ENCODE measurements around the gene ZNF784.
"Not testable (repeated sequence)": the region's sequence is repeated elsewhere in the genome, so short reads cannot be mapped to it uniquely, and the experiment has no call there.

The ZNF784 gene

DNA sequence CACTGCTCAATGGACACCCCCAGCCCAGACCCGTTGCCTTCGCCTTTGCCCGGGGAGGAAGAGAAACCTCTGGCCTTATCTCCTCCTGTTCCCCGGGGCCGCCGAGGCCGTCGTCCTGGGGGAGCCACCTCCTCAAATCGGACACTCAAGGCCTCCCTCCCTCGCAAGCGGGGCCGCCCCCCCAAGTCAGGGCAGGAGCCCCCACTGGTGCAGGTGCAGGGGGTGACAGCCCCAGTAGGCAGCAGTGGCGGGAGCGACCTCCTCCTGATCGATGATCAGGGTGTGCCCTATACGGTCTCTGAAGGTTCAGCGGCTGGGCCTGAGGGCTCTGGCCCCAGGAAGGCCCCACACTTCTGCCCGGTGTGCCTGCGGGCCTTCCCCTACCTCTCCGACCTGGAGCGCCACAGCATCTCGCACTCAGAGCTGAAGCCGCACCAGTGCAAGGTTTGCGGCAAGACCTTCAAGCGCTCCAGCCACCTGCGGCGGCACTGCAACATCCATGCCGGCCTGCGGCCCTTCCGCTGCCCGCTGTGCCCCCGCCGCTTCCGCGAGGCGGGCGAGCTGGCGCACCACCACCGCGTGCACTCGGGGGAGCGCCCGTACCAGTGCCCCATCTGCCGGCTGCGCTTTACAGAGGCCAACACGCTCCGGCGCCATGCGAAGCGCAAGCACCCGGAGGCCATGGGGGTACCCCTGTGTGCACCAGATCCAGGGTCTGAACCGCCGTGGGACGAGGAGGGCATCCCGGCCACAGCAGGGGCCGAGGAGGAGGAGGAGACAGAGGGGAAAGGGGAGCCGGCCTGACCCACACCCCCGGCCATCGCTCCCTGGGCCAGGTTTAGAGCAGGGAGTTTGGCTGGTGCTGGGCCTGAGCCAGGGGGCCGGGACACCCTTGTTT, 22.0 kb downstream of the ZNF784 start:
- DNase-seq, result no peak

DNA sequence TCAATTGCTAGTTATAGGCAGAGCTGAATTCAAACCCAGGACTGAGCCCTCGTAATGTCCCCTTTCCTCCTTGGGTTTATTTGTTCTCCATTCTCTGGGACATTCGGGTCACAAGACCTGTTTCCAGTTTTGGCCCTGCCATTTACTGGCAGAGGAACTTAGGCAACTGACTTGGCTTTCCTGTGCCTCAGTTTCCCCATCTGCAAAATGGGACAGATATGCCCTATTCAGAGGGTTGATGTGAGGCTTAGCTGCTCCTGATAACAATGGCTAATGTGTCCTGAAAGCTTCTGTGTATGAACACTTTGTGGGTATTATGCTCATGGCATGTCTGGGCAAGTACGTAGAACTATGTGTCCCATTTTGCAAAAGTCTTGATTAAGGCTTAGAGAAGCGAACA, 23.3 kb downstream of the ZNF784 start:
- DNase-seq, result no peak

DNA sequence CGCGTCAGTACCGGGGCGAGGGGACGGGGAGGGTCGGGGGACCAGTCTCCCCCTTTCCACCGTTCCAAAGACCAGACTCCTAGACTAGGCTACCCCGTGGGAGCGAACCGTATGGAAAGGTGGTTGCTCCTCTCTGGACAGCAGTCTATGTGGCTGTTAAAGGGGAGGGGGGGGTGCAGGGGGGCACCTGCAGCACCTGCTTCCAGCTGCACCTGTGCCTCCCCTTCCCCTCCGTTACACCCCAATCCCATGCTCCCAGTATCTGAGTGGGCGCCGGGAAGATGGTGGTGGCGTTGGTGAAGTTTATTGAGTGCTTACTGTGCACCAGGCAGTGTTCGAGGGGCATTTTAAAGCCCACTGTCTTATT, 23.7 kb downstream of the ZNF784 start:
- DNase-seq, result no peak

DNA sequence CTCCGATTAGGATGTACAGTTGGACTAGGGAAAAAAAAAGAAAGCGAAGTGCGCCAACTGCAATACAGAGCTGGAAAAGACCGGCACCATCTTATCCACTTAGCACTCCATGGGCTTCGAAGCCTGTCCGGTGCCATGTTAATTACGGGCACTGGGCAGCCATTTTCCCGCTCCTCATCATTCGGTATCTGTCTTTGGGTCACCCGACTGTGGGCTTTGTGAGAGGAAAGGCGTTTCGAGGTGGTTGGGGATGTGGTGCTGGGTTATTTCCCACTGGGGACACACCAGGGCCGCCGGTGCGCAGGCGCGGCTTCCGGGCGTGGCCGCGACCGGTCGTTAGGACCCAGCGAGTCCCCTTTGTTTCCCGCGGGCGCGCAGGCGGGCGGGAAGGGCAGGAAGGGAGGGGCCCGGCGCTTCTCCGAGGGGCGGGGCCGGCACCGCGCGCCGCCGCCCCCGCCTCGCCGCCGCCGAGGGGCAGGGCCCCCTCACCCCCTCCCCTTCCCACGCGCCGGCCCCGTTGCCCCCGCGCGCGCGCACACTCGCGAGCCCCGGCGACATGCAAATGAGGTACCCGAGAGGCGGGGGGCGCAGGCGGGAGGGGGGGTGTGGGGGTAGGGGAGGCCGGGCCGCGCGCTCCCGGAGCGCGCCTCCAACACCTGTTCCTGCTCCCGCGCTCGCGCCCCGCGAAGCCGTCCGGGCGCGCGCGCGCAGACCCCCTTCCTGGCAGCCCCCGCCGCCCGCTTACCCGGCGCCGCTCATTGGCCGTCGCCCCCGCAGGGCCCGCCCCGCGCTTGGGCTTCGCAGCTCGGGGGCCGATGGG, 24.3 kb downstream of the ZNF784 start, which contains the start of gene ZNF524:
Gene ZNF524 (plus strand): TSS at position 447 of the 820 bp plus-strand sequence. CDS start 1,825 bp downstream, outside the sequence.
- peak; percentile 90 for DNase-seq

DNA sequence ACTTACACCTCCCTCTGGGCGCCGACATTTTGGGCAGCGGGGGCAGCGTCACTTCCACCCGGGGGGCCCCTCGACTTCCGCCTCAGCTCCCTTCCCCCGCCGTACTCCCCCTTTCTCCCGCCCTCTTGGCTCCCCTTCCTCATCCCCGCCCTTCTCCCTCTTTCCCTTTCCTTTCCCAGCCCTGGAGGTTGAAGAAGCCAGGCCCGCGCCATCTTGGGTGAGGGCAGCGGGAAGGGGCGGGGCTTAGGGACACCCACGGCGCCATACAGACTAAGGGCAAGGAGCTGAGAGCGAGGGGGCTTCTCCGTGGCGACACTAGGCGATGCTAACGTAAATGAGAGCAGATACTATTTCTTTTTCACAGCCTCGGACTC, 24.9 kb downstream of the ZNF784 start, which contains the start of gene FIZ1:
Gene FIZ1 (minus strand): TSS at position 50 of the 374 bp plus-strand sequence. CDS start 1,652 bp downstream, outside the sequence.
- peak; percentile 95 for DNase-seq

DNA sequence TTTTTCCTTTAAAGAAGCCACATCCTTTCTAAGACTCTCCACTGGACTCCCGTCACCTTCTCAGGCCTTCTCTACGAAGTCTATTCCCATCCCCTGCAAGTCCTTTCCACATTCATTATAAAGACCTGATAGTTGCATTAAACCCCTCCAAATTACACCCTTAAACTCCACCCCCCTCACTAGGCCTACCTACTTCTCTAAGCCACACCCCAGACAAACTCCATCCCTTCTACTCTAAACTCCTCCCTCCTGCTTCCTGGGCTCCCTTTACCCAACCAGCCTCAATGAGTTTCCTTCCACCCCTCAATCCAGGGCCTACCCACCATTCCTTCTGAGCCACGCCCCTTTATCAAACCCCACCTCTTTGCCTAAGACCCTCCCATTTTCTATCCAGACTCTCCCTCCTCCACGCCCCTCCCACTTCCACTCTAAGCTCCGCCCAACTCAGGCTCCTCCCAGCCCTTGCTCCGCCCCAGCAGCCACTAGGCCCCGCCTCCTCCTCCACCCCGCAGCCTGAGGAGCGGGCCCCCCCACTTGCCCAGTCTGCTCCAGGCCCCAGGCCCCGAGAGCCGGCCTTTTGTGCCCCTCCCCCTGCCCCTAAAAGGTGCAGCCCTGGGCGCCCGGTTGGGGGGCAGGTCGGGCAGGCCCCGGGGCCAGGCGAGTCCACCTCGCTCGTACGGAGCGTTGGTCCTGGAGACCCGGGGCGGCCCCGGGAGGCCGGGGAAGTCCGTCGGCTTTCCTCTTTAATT, 25.5 kb downstream of the ZNF784 start:
- peak; percentile 95 for DNase-seq

DNA sequence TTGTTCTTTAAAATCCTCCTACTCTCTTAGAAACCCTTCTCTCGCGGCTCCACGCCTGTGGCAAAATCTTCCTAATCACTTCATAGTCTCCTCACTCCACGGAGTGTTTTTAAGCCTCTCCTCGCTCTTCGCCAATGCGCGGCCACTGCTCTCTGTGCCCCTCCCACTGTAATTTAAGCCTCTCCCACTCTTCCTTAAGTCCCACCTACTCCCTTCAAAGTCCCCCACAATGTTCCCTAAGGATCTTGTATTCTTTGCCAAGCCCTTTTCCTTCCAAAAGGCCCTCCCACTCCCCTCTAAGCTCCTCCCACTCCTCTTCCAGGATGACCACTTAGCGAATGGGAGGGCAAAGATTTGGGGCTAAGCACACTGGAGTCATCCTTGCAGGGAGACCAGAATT, 26.3 kb downstream of the ZNF784 start:
- no peak for DNase-seq

DNA sequence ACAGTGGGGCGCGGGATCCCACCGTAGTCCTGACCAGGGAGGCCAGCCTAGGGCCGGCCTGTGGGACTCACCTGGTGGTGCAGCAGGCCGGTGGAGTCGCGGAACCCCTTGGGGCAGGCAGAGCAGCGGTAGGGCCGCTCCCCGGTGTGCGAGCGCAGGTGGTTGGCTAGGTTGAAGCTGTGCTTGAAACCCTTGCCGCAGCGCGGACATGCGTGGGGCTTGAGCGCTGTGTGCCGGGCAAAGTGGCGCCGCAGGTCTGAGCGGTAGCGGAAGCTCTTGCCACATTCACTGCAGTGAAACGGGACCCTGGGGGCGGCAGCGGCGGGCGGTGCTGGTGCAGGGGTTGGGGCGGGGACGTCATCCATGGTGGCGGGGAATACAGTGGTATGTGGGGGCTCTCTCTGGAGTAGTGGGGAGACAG, 26.9 kb downstream of the ZNF784 start:
- DNase-seq, result no peak

DNA sequence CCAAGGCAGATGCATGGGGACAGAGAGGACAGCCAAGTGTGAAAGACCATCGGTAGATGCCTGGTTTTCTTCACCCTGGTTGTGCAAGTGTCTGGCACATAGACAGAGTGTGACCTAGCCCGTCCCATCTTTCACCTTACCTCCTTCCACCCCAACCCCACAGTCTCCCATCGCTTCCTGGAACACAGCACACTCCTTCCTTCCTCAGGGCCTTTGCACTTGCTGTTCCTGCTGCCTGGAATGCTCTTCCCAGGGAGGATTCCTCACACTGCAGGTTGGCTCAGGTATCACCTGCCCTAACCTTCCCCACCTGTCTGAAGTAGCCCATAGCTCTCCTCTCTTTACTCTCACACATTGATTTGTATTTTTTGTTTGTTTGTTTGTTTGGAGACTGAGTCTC, 28.1 kb downstream of the ZNF784 start:
- no peak for DNase-seq

DNA sequence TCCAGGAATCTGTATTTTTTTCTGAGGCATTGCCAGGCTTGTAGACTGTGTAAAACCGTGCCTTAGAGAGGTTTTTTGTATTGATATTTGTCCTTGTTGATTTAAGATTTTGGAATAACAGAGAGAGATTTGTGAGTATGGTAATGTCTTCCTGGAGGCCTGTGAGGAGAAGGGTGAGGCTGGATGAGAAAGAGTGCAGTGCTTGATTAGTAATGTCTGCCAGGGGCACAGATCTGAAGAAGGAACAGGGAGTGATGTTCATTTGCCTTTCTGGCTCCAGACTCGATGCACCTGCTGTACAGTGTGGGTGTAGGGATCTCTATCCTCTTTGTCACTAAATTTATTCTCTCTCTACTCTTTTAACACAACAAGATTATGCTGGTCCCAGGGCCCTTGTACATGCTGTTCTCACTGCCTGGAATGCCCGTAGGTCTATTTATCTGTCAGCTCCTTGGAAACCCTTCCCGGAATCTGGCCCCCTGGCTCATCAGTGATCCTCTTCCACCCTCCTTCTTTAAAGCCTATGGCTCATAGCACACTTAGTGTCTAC, 29.3 kb downstream of the ZNF784 start:
- no peak for DNase-seq

DNA sequence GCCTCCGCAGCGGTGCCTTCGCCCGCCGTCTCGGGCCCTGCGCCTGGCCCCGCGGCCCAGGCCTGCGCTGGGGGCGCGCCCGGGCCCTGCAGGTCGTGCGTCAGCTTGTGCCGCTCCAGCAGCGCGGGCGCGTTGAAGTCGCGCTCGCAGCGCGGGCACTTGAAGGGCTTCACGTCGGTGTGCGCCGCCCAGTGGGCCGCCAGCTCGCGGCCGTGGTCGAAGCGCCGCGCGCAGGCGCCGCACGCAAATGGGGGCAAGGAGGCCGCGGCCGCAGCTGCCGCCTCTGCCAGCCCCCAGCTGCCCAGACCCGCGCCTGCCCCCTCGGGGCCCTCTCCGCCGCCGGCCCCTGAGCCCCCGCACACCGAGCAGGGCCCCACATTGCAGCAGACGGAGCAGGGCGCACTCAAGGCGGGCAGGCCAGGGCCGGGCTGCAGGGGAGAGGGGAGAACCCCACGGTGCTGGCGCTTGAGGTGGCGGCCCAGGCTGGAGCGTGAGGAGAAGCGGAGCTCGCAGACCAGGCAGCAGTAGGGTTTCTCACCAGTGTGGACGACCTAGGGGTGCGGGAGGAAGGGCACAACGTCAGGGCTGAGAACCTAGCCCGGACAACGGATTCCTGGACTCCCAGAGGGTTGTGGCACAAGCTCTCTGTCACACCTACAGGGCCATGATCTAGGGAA, 31.1 kb downstream of the ZNF784 start:
- no peak for DNase-seq

DNA sequence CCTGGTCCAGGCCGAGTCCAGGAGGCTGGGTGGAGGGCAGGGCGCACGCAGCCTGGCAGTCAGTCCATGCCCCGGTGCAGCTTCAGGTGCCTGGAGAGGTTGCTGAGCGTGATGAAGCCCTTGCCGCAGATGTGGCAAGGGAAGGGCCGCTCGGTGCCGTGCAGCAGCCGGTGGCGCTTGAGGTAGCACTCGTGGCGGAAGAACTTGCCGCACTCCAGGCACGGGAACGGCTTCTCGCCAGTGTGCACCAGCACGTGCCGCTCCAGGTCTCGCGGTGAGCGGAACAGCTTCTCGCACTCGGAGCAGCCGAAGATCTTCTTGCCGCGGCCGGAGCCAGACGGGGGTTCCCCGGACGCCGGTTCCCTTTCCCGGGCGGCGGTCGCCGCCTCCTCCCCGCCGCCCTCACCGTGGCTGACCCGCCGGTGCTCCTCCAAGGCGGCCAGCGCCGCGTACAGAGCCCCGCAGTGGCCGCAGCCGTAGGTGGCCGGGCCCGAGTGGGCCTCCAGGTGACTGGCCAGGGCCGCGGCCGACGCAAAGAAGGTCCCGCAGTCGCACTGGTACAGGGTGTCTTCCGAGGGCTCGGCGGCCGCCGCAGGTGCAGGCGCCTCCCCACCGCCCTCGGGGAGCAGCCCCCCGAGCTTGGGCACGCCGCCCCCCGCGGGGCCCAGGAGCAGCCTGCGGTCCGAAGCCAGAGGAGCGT, 31.8 kb downstream of the ZNF784 start:
- DNase-seq, result no peak

DNA sequence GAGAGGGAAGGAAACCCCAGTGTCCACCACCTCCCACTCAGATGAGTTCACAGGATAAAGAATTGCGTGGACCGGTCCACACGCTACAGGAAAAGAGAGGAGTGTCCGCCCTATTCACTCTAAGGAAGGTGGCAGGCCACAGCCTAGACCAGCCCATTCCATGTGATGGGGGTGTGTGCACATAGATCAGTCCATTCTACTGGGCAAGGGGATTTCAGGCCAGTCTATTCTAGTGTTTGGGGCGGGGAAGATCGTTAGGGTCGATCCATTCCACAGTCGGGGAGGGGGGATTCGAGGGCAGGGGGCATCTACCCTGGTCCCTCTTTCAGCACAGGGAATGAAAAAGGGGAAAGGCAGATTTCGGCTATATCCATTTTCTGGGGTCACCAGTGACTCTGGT, 32.8 kb downstream of the ZNF784 start:
- DNase-seq, result no peak

DNA sequence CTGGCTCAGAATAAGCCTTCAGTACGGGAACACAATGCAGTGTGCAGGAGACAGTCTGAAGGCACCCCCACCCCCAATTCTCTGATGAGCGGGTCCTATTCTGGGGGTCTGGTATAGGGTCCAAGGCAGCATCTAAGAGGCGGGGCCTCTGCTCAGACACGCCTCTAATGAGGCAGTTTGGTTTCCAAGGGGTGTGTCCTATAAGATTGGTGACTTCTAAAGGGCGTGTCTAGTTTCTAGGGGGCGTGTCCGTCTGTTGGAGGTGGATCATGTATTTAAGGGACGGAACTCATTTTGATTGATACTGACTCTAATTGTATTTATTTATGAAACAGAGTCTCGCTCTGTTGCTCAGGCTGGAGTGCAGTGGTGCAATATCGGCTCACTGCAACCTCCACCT, 33.7 kb downstream of the ZNF784 start:
- no peak for DNase-seq

DNA sequence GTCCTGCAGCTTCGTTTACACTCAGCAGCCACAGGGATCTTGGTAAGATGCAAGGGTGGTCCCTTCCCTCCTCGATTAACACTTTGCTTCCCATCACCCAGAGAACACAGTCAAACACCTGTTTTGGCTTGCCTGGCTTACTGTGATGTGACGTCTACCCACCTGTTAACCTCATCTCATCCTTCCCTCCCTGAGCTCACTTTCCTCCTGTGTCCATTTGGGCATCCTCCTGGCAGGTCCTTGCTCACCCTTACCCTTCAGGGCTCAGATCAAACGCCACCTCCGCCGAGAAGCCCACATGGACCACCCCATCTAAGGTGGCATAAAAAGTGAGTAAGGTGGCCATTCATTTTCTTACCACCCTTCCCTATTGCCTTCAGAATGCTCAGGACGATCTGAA, 34.3 kb downstream of the ZNF784 start:
- no peak for DNase-seq

DNA sequence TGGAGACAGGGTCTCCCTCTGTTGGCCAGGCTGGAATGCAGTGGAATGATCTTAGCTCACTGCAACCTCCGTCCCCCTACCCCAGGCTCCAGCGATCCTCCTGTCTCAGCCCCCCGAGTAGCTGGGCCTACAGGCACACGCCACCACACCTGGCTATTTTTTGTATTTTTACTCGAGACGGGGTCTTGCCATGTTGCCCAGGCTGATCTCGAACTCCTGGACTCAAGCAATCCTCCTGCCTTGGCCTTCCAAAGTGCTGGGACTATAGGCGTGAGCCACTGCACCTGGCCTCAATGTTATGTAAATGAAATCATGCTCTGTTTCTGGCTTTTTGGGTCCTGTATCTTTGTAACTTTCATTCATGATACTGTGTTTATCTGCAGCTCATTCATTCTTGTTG, 35.6 kb downstream of the ZNF784 start:
- DNase-seq, result no peak

DNA sequence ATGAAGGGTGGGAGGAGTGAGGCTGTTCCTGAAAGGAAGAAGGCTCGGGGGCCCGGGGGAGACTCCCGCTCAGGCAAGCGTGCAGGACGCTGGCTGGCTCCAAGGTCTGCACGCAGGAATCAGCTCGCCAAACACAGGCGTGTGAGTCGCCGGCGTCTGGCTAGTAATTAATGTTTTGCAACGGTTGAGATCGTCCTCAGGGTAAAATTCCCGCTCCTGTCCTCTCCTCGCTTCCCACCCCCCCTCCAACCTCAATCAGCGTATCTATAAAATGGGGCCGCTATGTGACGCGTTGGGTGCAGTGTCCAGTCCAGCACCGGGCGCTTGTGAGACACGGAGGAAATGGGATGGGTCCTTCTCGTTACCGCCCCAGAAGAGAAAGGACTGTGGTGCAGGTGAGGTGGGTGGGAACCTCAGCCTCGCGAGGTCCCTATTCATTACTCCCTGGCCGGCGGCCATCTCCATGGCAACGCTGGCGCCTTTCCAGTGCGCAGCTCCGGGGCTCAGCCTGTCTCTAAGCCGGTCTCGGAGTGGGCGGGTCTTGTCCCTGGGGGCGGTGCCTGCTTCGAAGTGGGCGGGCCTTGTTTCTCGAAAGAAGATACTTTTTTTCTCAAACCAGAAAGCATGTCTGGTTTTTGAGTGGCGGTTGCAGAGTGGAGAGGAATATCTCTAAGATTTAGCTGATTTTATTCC, 37.2 kb downstream of the ZNF784 start:
- peak; percentile 87 for DNase-seq

DNA sequence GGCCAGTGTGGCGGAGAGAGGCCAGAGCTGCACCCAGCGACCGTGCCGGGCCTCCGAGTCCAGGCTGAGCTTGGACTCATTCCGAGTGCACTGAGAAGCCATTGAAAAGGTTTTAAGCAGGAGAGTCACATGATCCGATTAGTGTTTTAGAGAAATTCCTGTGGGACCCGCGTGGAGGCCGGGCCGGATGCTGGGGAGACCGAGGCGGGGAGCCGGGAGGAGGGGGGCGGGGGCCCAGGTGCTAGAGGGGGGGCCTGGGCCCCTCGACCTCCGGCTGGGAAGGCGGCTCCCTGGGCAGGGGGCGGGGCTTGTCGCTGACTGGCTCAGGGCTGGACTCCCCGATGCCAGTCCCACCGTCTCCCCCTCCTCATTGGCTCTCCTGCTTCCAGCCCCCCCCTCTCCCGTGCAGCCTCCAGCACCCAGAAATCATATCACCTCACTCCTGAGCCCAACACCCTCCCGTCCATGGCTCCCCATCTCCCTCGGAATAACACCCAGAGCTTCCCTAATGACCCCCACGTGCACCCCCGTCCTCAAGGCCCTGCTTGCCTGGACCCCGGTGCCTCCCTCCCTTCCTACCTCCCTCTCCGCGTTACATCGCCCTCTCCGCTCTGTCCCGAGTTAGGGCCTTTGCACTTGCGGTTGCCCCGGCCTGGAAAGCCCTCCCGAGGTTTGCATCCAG, 38.6 kb downstream of the ZNF784 start:
- DNase-seq, result peak; percentile 18

DNA sequence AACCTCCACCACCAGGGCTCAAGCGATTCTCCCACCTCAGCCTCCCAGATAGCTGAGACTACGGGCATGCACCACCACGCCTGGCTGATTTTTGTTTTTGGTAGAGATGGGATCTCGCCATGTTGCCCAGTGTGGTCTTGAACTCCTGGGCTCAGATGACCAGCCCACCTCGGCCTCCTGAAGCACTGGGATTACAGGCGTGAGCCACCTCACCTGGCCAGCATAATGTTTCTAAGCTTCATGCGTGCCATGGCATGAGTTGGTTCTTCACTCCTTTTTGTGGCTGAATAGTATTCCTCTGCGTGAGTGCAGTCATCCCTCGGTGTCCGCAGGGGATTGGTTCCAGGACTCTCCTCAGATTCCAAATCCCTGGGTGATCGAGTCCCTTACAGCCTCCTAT, 39.5 kb downstream of the ZNF784 start:
- DNase-seq, result no peak

DNA sequence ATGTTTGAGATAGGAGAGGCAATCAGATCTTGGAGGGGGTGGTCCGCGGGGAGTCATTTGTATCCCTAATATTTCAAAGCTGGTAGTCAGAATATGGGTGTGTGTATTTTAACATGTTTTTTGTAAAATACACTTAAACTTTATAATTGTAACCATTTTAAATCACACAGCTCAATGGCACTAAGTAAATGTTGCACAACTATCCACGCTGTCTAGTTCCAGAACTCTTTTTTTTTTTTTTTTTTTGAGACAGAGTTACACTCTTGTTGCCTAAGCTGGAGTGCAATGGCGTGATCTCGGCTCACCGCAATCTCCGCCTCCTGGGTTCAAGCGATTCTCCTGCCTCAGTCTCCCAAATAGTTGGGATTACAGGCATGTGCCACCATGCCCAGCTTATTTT, 40.5 kb downstream of the ZNF784 start:
- not testable (repeated sequence) for DNase-seq

Measured in central memory CD4-positive, alpha-beta T cell (primary cell).